Measurements from ENCODE around the gene STRIP1. TPM values are rescaled to one million over a fixed set of nuclear protein-coding genes. Genes with fewer than 3 reads are reported as not detected.
"Not testable (repeated sequence)": the region's sequence is repeated elsewhere in the genome, so short reads cannot be mapped to it uniquely, and the experiment has no call there.

Gene STRIP1
- total and polyA plus RNA-seq, 4 experiments from 2014 or later, result 16.5 to 73.3 (median 51.7) TPM

GRCh38 chr1:110024613-110025012 is 9.8 kb upstream of the STRIP1 start:
- DNase-seq, result no peak
- no peak overlapping the region for H3K27ac Mint-ChIP-seq
- Histone ChIP-seq H3K4me3 (ENCODE audit: low read length in 2 of 2) (no peak overlapping the region), H3K9me3 (ENCODE audit: control insufficient read depth in 1 of 2, low read length in 2 of 2) (no peaks in the 10 kb centered on the region), H3K27me3 (ENCODE audit: insufficient read depth, low read length) (no peaks in the 10 kb centered on the region), H3K36me3 (ENCODE audit: insufficient read depth, low read length) (peaks cover 22% of the 10 kb centered on the region), H3K27ac (ENCODE audit: low read depth, low read length) (no peak overlapping the region), H3K4me1 (ENCODE audit: insufficient read depth, low read length) (no peaks in the 10 kb centered on the region)
- H3K27me3 Mint-ChIP-seq, result no peaks in the 10 kb centered on the region
- intact Hi-C loops (cut with micrococcal nuclease), result no loop called here
- H3K4me3 Mint-ChIP-seq, result no peak overlapping the region
- H3K36me3 Mint-ChIP-seq, result peaks cover 26 to 41% of the 10 kb centered on the region in 2 donors
- ChIA-PET POLR2A (ENCODE audit: partially characterized antibody) (interaction anchor here (1.5 kb wide), 1 partner anchor 10 kb away, joined by 4 read pairs; the partner anchor contains the start of gene STRIP1), CTCF (ENCODE audit: partially characterized antibody) (interaction anchor here (0.5 kb wide), 1 partner anchor 374 kb away, joined by 4 read pairs; no protein-coding TSS in a partner anchor)
- peaks cover 1 to 2% (median 2%) of the 10 kb centered on the region in 4 donors for H3K4me1 Mint-ChIP-seq
- no peaks in the 10 kb centered on the region for H3K9me3 Mint-ChIP-seq

GRCh38 chr1:110030687-110031086 is 3.7 kb upstream of the STRIP1 start:
- Mint-ChIP-seq H3K27ac (peak overlapping the region; percentile 88 to 97 (median 96)), H3K4me3 (peak overlapping the region; percentile 83 to 90 (median 89)), H3K4me1 (peaks cover 27 to 55% (median 37%) of the 10 kb centered on the region in 4 donors)
- ChIA-PET POLR2A (ENCODE audit: partially characterized antibody) (interaction anchor here (0.8 to 2.5 kb wide), 2 partner anchors 46 to 229 kb away, joined by 3 to 7 read pairs; partner anchors contain the start of gene AHCYL1), CTCF (ENCODE audit: partially characterized antibody) (interaction anchor here (0.7 to 4.4 kb wide), 24 partner anchors 7 to 547 kb away, joined by 3 to 44 read pairs (median 4); partner anchors contain the start of genes AHCYL1, ATXN7L2, GSTM2 and GSTM4)
- intact Hi-C loops (cut with micrococcal nuclease), result loop anchor here (5.0 kb wide), 3 partner anchors 548 to 932 kb away; partner anchors contain the start of genes ATXN7L2, LRIF1 and PSMA5
- not testable (repeated sequence) for DNase-seq; H3K9me3 ChIP-seq (ENCODE audit: control insufficient read depth in 1 of 2, low read length in 2 of 2); H3K9me3 Mint-ChIP-seq; H3K36me3 ChIP-seq (ENCODE audit: insufficient read depth, low read length); H3K36me3 Mint-ChIP-seq; H3K27me3 ChIP-seq (ENCODE audit: insufficient read depth, low read length); H3K27me3 Mint-ChIP-seq
- H3K4me1 ChIP-seq (ENCODE audit: insufficient read depth, low read length), result peaks cover 33% of the 10 kb centered on the region
- peak overlapping the region; percentile 3 to 12 for H3K4me3 ChIP-seq (ENCODE audit: low read length in 2 of 2)
- H3K27ac ChIP-seq (ENCODE audit: low read depth, low read length), result peak overlapping the region; percentile 53

GRCh38 chr1:110032327-110032726 is 2.1 kb upstream of the STRIP1 start:
- peak overlapping the region in 5 of 8 donors; percentile 5 to 47 (median 43) for H3K4me3 Mint-ChIP-seq
- Histone ChIP-seq H3K27ac (ENCODE audit: low read depth, low read length) (no peak overlapping the region), H3K9me3 (ENCODE audit: control insufficient read depth in 1 of 2, low read length in 2 of 2) (no peaks in the 10 kb centered on the region), H3K36me3 (ENCODE audit: insufficient read depth, low read length) (no peaks in the 10 kb centered on the region), H3K27me3 (ENCODE audit: insufficient read depth, low read length) (no peaks in the 10 kb centered on the region), H3K4me1 (ENCODE audit: insufficient read depth, low read length) (peaks cover 44% of the 10 kb centered on the region), H3K4me3 (ENCODE audit: low read length in 2 of 2) (no peak overlapping the region)
- peaks cover 0 to 16% of the 10 kb centered on the region in 2 donors for H3K36me3 Mint-ChIP-seq
- H3K27me3 Mint-ChIP-seq, result no peaks in the 10 kb centered on the region
- CTCF ChIA-PET (ENCODE audit: partially characterized antibody), result interaction anchor here (1.1 to 4.4 kb wide), 4 partner anchors 21 to 164 kb away, joined by 3 to 41 read pairs (median 15); partner anchors contain the start of gene AHCYL1
- peaks cover 0 to 4% (median 0%) of the 10 kb centered on the region in 8 donors for H3K9me3 Mint-ChIP-seq
- peaks cover 34 to 68% (median 49%) of the 10 kb centered on the region in 4 donors for H3K4me1 Mint-ChIP-seq
- POLR2A ChIA-PET (ENCODE audit: partially characterized antibody), result interaction anchor here (2.0 kb wide), 1 partner anchor 306 kb away, joined by 5 read pairs; the partner anchor contains the start of gene RBM15
- intact Hi-C loops (cut with micrococcal nuclease), result loop anchor here (5.0 kb wide), 3 partner anchors 550 to 930 kb away; partner anchors contain the start of genes ATXN7L2, LRIF1 and PSMA5
- DNase-seq, result no peak
- peak overlapping the region in 5 of 7 donors; percentile 2 to 83 (median 43) for H3K27ac Mint-ChIP-seq

- Mint-ChIP-seq H3K27me3 (no peaks in the 10 kb centered on the region), H3K27ac (peak overlapping the region; percentile 42 to 98 (median 94)), H3K36me3 (peaks cover 4 to 25% of the 10 kb centered on the region in 2 donors), H3K4me3 (peak overlapping the region in 4 of 8 donors; percentile 93 to 98 (median 97)), H3K4me1 (peaks cover 34 to 68% (median 49%) of the 10 kb centered on the region in 4 donors), H3K9me3 (peaks cover 0 to 6% (median 0%) of the 10 kb centered on the region in 8 donors)
- no peak for DNase-seq
- intact Hi-C loops (cut with micrococcal nuclease), result loop anchor here (5.0 kb wide), 3 partner anchors 551 to 929 kb away; partner anchors contain the start of genes ATXN7L2, LRIF1 and PSMA5
- Histone ChIP-seq H3K4me3 (ENCODE audit: low read length in 2 of 2) (peak overlapping the region in 1 of 2 donors; percentile 44), H3K36me3 (ENCODE audit: insufficient read depth, low read length) (peaks cover 8% of the 10 kb centered on the region), H3K27me3 (ENCODE audit: insufficient read depth, low read length) (no peaks in the 10 kb centered on the region), H3K4me1 (ENCODE audit: insufficient read depth, low read length) (peaks cover 44% of the 10 kb centered on the region), H3K27ac (ENCODE audit: low read depth, low read length) (peak overlapping the region; percentile 97), H3K9me3 (ENCODE audit: control insufficient read depth in 1 of 2, low read length in 2 of 2) (no peaks in the 10 kb centered on the region)
- CTCF ChIA-PET (ENCODE audit: partially characterized antibody), result no interaction called here
- POLR2A ChIA-PET (ENCODE audit: partially characterized antibody), result interaction anchor here (2.0 kb wide), 1 partner anchor 305 kb away, joined by 5 read pairs; the partner anchor contains the start of gene RBM15
These were observed 1.0 kb upstream of the STRIP1 start for GRCh38 chr1:110033421-110033820.

- Mint-ChIP-seq H3K4me3 (peak overlapping the region; percentile 93 to 98 (median 97)), H3K4me1 (peaks cover 34 to 68% (median 49%) of the 10 kb centered on the region in 4 donors), H3K9me3 (peaks cover 0 to 6% (median 0%) of the 10 kb centered on the region in 8 donors), H3K36me3 (peaks cover 10 to 31% of the 10 kb centered on the region in 2 donors), H3K27me3 (no peaks in the 10 kb centered on the region), H3K27ac (peak overlapping the region; percentile 83 to 98 (median 95))
- ChIA-PET POLR2A (ENCODE audit: partially characterized antibody) (interaction anchor here (0.8 to 2.7 kb wide), 27 partner anchors 9 to 1342 kb away, joined by 3 to 33 read pairs (median 4); partner anchors contain the start of genes AHCYL1, ATXN7L2, GNAI3 and KCNC4), CTCF (ENCODE audit: partially characterized antibody) (interaction anchor here (1.2 to 9.3 kb wide), 4 partner anchors 13 to 305 kb away, joined by 3 to 120 read pairs (median 10); partner anchors contain the start of genes AHCYL1 and RBM15)
- H3K27ac ChIP-seq (ENCODE audit: low read depth, low read length), result peak overlapping the region; percentile 97
- no peak for DNase-seq
- peaks cover 14% of the 10 kb centered on the region for H3K36me3 ChIP-seq (ENCODE audit: insufficient read depth, low read length)
- peaks cover 44% of the 10 kb centered on the region for H3K4me1 ChIP-seq (ENCODE audit: insufficient read depth, low read length)
- intact Hi-C loops (cut with micrococcal nuclease), result loop anchor here (1.0 to 5.0 kb wide), 8 partner anchors 50 to 928 kb away; partner anchors contain the start of genes AHCYL1, ATXN7L2, LAMTOR5 and LRIF1
- H3K9me3 ChIP-seq (ENCODE audit: control insufficient read depth in 1 of 2, low read length in 2 of 2), result no peaks in the 10 kb centered on the region
- H3K4me3 ChIP-seq (ENCODE audit: low read length in 2 of 2), result peak overlapping the region; percentile 44 to 80
- no peaks in the 10 kb centered on the region for H3K27me3 ChIP-seq (ENCODE audit: insufficient read depth, low read length)
These were observed 379 bp upstream of the STRIP1 start for GRCh38 chr1:110034040-110034450.

- Histone ChIP-seq H3K36me3 (ENCODE audit: insufficient read depth, low read length) (peaks cover 27% of the 10 kb centered on the region), H3K27me3 (ENCODE audit: insufficient read depth, low read length) (no peaks in the 10 kb centered on the region), H3K4me1 (ENCODE audit: insufficient read depth, low read length) (peaks cover 37% of the 10 kb centered on the region), H3K27ac (ENCODE audit: low read depth, low read length) (peak overlapping the region; percentile 97), H3K4me3 (ENCODE audit: low read length in 2 of 2) (peak overlapping the region; percentile 74 to 80), H3K9me3 (ENCODE audit: control insufficient read depth in 1 of 2, low read length in 2 of 2) (no peaks in the 10 kb centered on the region)
- Mint-ChIP-seq H3K4me3 (peak overlapping the region; percentile 89 to 97 (median 92)), H3K9me3 (peaks cover 0 to 6% (median 0%) of the 10 kb centered on the region in 8 donors), H3K4me1 (peaks cover 34 to 60% (median 45%) of the 10 kb centered on the region in 4 donors), H3K27ac (peak overlapping the region; percentile 74 to 92 (median 85)), H3K36me3 (peaks cover 17 to 42% of the 10 kb centered on the region in 2 donors), H3K27me3 (no peaks in the 10 kb centered on the region)
- POLR2A ChIA-PET (ENCODE audit: partially characterized antibody), result interaction anchor here (0.7 to 2.7 kb wide), 20 partner anchors 8 to 821 kb away, joined by 3 to 33 read pairs (median 4); partner anchors contain the start of genes ATXN7L2, CYB561D1, GNAI3 and KCNC4
- intact Hi-C loops (cut with micrococcal nuclease), result loop anchor here (2.0 kb wide), 1 partner anchor 840 kb away; no protein-coding TSS in a partner anchor
- DNase-seq, result no peak
- CTCF ChIA-PET (ENCODE audit: partially characterized antibody), result interaction anchor here (1.3 to 9.3 kb wide), 4 partner anchors 20 to 304 kb away, joined by 4 to 120 read pairs (median 10); partner anchors contain the start of genes AHCYL1 and RBM15
These were observed 870 bp downstream of the STRIP1 start for GRCh38 chr1:110035236-110035752.

All from CD4-positive, alpha-beta memory T cell (primary cell).